ENCODE results near the gene MPO.

GRCh38 chr17:58325289-58325726, 44.6 kb upstream of the MPO start:
- no peak for TF ChIP-seq CTCF (IDR thresholded peaks at IDR 0.05)
- no peak for TF ChIP-seq POLR2A (IDR thresholded peaks at IDR 0.05)
